Mammary epithelial cell (primary cell): ENCODE measurements around the gene PRR14L.

ENCODE experiments used
- CTCF ChIP-seq, 2 donors: IDR thresholded peaks in 1 of 2; conservative IDR thresholded peaks in 1 of 2; 2 replicates each; pipeline ENCODE4 v1.5.1; 2011 to 2012; ENCODE audit warnings: inconsistent platforms in 2 of 2, low read length in 2 of 2, mild to moderate bottlenecking in 2 of 2, control low read depth in 1 of 2, low read depth in 1 of 2; ENCODE audit not compliant: insufficient read depth in 1 of 2; ENCODE audit errors: extremely low read depth in 1 of 2
- EZH2 ChIP-seq: IDR thresholded peaks from 2 replicates; pipeline ENCODE4 v1.6.1; 2012; ENCODE audit warnings: low read length, inconsistent platforms, borderline replicate concordance

GRCh38 chr22:31789803-31790202, 39.9 kb upstream of the PRR14L start:
- no peak for TF ChIP-seq CTCF (conservative IDR thresholded peaks at IDR 0.05 in 1 of 2, IDR thresholded peaks at IDR 0.05 in 1 of 2; ENCODE audit: extremely low read depth in 1 of 2, insufficient read depth in 1 of 2, low read depth in 1 of 2, low read length in 2 of 2)
- TF ChIP-seq EZH2, result no peak
